Ishikawa (cell line): ENCODE data around the gene TMEM186.

ENCODE experiments used
- CEBPB ChIP-seq: IDR thresholded peaks from 2 replicates; pipeline ENCODE4 v1.6.1; 2012
- CREB1 ChIP-seq: IDR thresholded peaks from 2 replicates; pipeline ENCODE4 v1.6.1; 2012; ENCODE audit warnings: low read depth
- EGR1 ChIP-seq: IDR thresholded peaks from 2 replicates; pipeline ENCODE4 v1.6.1; 2012
- EP300 ChIP-seq: IDR thresholded peaks from 2 replicates; pipeline ENCODE4 v1.6.1; 2012; ENCODE audit warnings: borderline replicate concordance
- FOXM1 ChIP-seq: IDR thresholded peaks from 2 replicates; pipeline ENCODE4 v1.6.1; 2012; ENCODE audit warnings: low read depth, borderline replicate concordance
- NFIC ChIP-seq: IDR thresholded peaks from 2 replicates; pipeline ENCODE4 v1.6.1; 2012
- RAD21 ChIP-seq: IDR thresholded peaks from 2 replicates; pipeline ENCODE4 v1.6.1; 2012; ENCODE audit warnings: low read depth
- REST ChIP-seq: IDR thresholded peaks from 2 replicates; pipeline ENCODE4 v1.6.1; 2012; ENCODE audit warnings: low read depth, mild to moderate bottlenecking
- TAF1 ChIP-seq: IDR thresholded peaks from 2 replicates; pipeline ENCODE4 v1.6.1; 2012; ENCODE audit warnings: low read depth, mild to moderate bottlenecking
- TCF12 ChIP-seq: IDR thresholded peaks from 2 replicates; pipeline ENCODE4 v1.6.1; 2012; ENCODE audit warnings: low read depth
- TEAD4 ChIP-seq: IDR thresholded peaks from 2 replicates; pipeline ENCODE4 v1.6.1; 2012
- YY1 ChIP-seq: IDR thresholded peaks from 2 replicates; pipeline ENCODE4 v1.6.1; 2012; ENCODE audit warnings: low read depth
- TF ChIP-seq, protein P1 (sequence below): IDR thresholded peaks from 2 replicates; pipeline ENCODE4 v1.6.1; 2012
- TF ChIP-seq, protein P2 (sequence below): IDR thresholded peaks from 2 replicates; pipeline ENCODE4 v1.6.1; 2012

TMEM186 gene

DNA sequence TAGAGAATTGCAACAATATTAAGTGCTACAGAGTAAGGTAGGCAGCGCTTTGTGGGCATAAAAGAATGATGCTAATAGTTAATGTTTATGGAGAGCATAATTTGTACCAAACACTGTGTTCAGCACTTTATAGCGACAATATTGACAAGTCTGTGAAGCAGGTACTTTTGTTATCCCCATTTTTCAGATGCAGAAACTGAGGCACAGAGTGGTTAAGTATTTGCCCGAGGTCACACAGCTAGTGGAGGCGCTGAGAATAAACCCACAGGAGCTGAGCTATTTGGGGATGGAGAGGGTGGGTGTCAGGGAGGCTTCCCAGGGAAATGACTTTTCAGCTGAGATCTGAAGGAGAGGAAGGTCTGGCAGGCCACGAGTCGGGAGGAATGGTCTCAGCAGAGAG, 39.4 kb downstream of the TMEM186 start:
- TF ChIP-seq YY1, result no peak
- no peak for TF ChIP-seq REST

DNA sequence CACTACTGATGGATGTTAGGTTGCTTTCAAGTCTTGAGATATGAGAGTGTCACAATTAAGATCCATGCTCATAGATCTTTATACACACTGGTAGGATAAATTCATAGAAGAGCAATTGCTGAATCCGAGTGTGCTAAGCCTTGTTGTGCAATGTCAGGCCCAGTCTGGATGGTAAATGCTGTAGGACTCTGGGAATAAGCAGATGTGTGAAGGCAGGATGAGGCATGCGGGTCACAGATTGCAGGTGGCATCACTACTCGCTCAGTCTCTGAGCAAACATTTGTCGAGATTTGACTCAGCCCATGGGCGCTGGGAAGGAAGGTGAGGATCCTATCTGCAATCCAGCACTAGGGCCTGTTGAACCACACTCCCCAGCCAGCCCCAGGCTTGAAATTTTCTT, 40.7 kb downstream of the TMEM186 start:
- TF ChIP-seq, protein P1, sequence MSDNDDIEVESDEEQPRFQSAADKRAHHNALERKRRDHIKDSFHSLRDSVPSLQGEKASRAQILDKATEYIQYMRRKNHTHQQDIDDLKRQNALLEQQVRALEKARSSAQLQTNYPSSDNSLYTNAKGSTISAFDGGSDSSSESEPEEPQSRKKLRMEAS, result no peak
- TF ChIP-seq TAF1, result no peak
- no peak for TF ChIP-seq REST
- no peak for TF ChIP-seq EP300
- TF ChIP-seq RAD21, result no peak
- TF ChIP-seq TCF12, result no peak

- TF ChIP-seq CREB1, result no peak
- TF ChIP-seq CEBPB, result no peak
- TF ChIP-seq EGR1, result no peak
- no peak for TF ChIP-seq NFIC
- TF ChIP-seq, protein P2, sequence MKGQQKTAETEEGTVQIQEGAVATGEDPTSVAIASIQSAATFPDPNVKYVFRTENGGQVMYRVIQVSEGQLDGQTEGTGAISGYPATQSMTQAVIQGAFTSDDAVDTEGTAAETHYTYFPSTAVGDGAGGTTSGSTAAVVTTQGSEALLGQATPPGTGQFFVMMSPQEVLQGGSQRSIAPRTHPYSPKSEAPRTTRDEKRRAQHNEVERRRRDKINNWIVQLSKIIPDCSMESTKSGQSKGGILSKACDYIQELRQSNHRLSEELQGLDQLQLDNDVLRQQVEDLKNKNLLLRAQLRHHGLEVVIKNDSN, result no peak
- TF ChIP-seq RAD21, result no peak
- no peak for TF ChIP-seq TEAD4
- TF ChIP-seq FOXM1, result no peak
- TF ChIP-seq EP300, result no peak
- TF ChIP-seq YY1, result no peak
Measured at GRCh38 chr16:8753416-8754054, 43.9 kb downstream of the TMEM186 start.

GRCh38 chr16:8752706-8753105, 44.7 kb downstream of the TMEM186 start:
- TF ChIP-seq REST, result no peak
- TF ChIP-seq YY1, result no peak
- no peak for TF ChIP-seq FOXM1
- TF ChIP-seq EP300, result no peak
- TF ChIP-seq NFIC, result peak; percentile 36; the same call in 1 of the 2 replicates
- no peak for TF ChIP-seq EGR1

DNA sequence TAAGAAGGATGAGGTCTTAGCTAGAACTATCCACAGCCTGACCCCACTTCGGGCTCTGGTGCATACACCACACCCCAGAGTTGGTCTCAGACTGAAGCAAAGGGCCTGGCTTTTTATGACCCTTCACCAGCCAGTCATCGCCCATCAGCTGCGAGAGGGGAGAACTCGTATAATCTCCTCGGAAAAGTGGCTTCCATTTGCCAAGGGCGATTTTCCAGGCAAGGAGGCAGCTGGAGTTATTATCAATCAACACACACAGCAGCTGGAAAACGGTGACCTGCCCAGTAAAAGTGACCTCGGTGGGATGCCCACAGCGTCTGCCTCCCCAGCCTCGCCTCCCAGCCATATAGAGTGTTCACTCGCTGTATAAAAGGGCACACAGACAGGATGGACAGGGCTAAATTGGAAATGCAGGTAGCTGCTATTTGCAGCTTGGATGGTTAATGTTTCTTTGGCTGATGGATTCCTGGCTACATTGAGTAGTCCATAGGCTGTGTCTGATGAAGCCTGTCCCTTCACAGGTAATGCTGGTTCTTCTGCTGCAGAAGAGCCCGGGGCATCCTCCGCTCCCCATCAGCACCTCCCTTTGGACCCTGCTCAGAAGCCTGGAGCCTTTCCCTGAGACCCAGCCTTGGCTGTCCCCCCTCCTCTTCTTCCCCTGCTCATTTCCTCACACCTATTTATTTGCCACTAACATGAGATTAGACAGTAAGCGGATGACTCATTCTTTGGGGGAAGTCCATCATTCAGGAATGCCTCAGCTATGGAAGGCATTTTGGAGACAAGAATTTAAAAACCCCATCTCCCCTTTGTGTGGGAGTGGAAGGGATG, 45.7 kb downstream of the TMEM186 start:
- TF ChIP-seq YY1 (no peak), NFIC (no peak), CREB1 (no peak), TCF12 (no peak), RAD21 (no peak), TAF1 (no peak), FOXM1 (no peak), EGR1 (no peak), TEAD4 (no peak)
- TF ChIP-seq, protein P1, result no peak
- TF ChIP-seq, protein P2, result no peak
